HepG2 (cell line): ENCODE measurements around the gene CHST13. TPM values are rescaled to one million over a fixed set of nuclear protein-coding genes. Genes with fewer than 3 reads are reported as not detected.

Experiments used
- ATAC-seq: fragments of 200-7000 bp; cut with Tn5 transposase; 3 replicates; pipeline ENCODE4 v1.9.1; 2020; ENCODE audit warnings: mild to moderate bottlenecking, moderate library complexity
- BruUV-seq: library from RNA; stranded (reverse); fragments of 400-500 nt; replicated peaks from 2 replicates; lab custom pipeline; 2021; lab: Mats Ljungman, UMichigan
- CTCF ChIA-PET: fragments of 300-600 bp; formaldehyde crosslinking; extraction: SDS; loops from one replicate; lab custom pipeline; 2021; ENCODE audit warnings: low total read pairs, inconsistent platforms, low intra/inter-chr PET ratio; lab: Yijun Ruan, JAX
- POLR2A ChIA-PET: fragments of 350-600 bp; sonication (Branson Sonifier 250); formaldehyde crosslinking; loops from one replicate; lab custom pipeline; 2020; ENCODE audit warnings: antibody characterized with exemption, inconsistent platforms; lab: Yijun Ruan, JAX
- DNase-seq: peaks from one replicate; pipeline ENCODE4 v3.0.0-alpha.2; 2015; ENCODE audit warnings: low spot score
- FAIRE-seq: peaks from 3 replicates; lab custom pipeline; 2011; peaks lifted over from hg19 to GRCh38; lab: Jason Lieb, UNC
- H2AFZ ChIP-seq: one replicate; pipeline ENCODE4 v1.6.1; 2011; ENCODE audit warnings: low read length, inconsistent platforms
- H3K27ac ChIP-seq: fragments of 300-600 bp; 3 replicates; pipeline ENCODE4 v1.8.0; 2011; ENCODE audit warnings: mixed run types, mild to moderate bottlenecking, mixed read lengths, low read length, inconsistent platforms; ENCODE audit not compliant: insufficient read depth; ENCODE audit errors: extremely low read length
- H3K27me3 ChIP-seq, 2 experiments: fragments of 200-600 bp in 1 of 2; 2 replicates in 1 of 2; 3 replicates in 1 of 2; pipeline versions ENCODE4 v1.6.0 to v1.8.0; 2011; ENCODE audit warnings: low read length in 2 of 2, mild to moderate bottlenecking in 2 of 2, moderate library complexity in 2 of 2, inconsistent platforms in 1 of 2; ENCODE audit not compliant: insufficient read depth in 2 of 2, control insufficient read depth in 1 of 2
- H3K36me3 ChIP-seq, 2 experiments: fragments of 200-600 bp in 1 of 2; replicated peaks in 1 of 2; 2 replicates in 1 of 2; 3 replicates in 1 of 2; pipeline versions ENCODE4 v1.5.1 to v1.8.0; 2011; ENCODE audit warnings: low read length in 2 of 2, inconsistent platforms in 1 of 2; ENCODE audit not compliant: insufficient read depth in 2 of 2, control insufficient read depth in 1 of 2
- H3K4me1 ChIP-seq: 2 replicates; pipeline ENCODE4 v1.5.1; 2012; ENCODE audit warnings: low read length, inconsistent platforms; ENCODE audit not compliant: insufficient read depth
- H3K4me2 ChIP-seq: 2 replicates; pipeline ENCODE4 v1.6.0; 2011; ENCODE audit warnings: low read depth, low read length, inconsistent platforms
- H3K4me3 ChIP-seq, 3 experiments: fragments of 200-600 bp in 1 of 3; sonication (generic), shearing (Covaris generic) in 1 of 3; replicated peaks in 1 of 3; 2 replicates each; pipeline ENCODE4 v1.5.1; 2011 to 2016; ENCODE audit warnings: low read length in 3 of 3, inconsistent platforms in 2 of 3, low read depth in 2 of 3, mild to moderate bottlenecking in 2 of 3, control low read depth in 1 of 3, mixed read lengths in 1 of 3; ENCODE audit not compliant: insufficient read depth in 1 of 3
- H3K79me2 ChIP-seq: one replicate; pipeline ENCODE4 v1.6.1; 2011; ENCODE audit warnings: low read length, inconsistent platforms; ENCODE audit not compliant: insufficient read depth
- H3K9ac ChIP-seq: 2 replicates; pipeline ENCODE4 v1.6.0; 2011; ENCODE audit warnings: mild to moderate bottlenecking, low read depth, low read length, inconsistent platforms; ENCODE audit not compliant: insufficient read depth
- H3K9me3 ChIP-seq: 2 replicates; pipeline ENCODE4 v1.5.1; 2012; ENCODE audit warnings: mild to moderate bottlenecking, low read length
- H4K20me1 ChIP-seq: 2 replicates; pipeline ENCODE4 v1.6.0; 2011; ENCODE audit warnings: inconsistent platforms, mild to moderate bottlenecking, low read length, moderate library complexity; ENCODE audit not compliant: insufficient read depth
- FOXC1 ChIP-seq: sonication (generic); formaldehyde crosslinking; IDR thresholded peaks from 2 replicates; pipeline ENCODE4 v1.8.0; 2022; ENCODE audit warnings: mild to moderate bottlenecking, missing genetic modification reagents, borderline replicate concordance
- SP4 ChIP-seq: sonication (generic); formaldehyde crosslinking; IDR thresholded peaks from 2 replicates; pipeline ENCODE4 v1.8.1; 2023; ENCODE audit warnings: mild to moderate bottlenecking, missing genetic modification reagents
- TEAD3 ChIP-seq: optimal IDR thresholded peaks from 2 replicates; pipeline ENCODE3; 2016; ENCODE audit warnings: borderline replicate concordance
- ZFP90 ChIP-seq: sonication (generic); formaldehyde crosslinking; IDR thresholded peaks from 2 replicates; pipeline ENCODE4 v1.8.0; 2022; ENCODE audit warnings: missing genetic modification reagents, mild to moderate bottlenecking, inconsistent platforms, borderline replicate concordance
- ZNF260 ChIP-seq: sonication (generic); formaldehyde crosslinking; IDR thresholded peaks from 2 replicates; pipeline ENCODE4 v1.4.0; 2020; ENCODE audit warnings: missing genetic modification reagents, low read depth, mild to moderate bottlenecking, borderline replicate concordance
- ZNF629 ChIP-seq: sonication (generic); formaldehyde crosslinking; conservative IDR thresholded peaks from 2 replicates; pipeline ENCODE4 v1.5.0; 2020; ENCODE audit warnings: missing genetic modification reagents
- ZNF788 ChIP-seq: sonication (generic); formaldehyde crosslinking; IDR thresholded peaks from 2 replicates; pipeline ENCODE4 v1.5.0; 2020; ENCODE audit warnings: mild to moderate bottlenecking, missing genetic modification reagents, borderline replicate concordance
- WGBS: methylation state at CpG from one replicate; pipeline ENCODE4 v1.1.6; 2017; ENCODE audit warnings: low lambda C conversion rate; 5-methylcytosine and 5-hydroxymethylcytosine counted together
- in situ Hi-C: cut with HindIII; loops from 2 replicates; pipeline ENCODE4 v1.10.0; 2017; ENCODE audit warnings: low pct_unique_long_range_greater_than_20kb; ENCODE audit not compliant: extremely low pct_ligation_motif_present
- intact Hi-C: fragments of 100-400 bp; cut with micrococcal nuclease; formaldehyde crosslinking; loops from one replicate; pipeline ENCODE4 v1.10.0; 2022; ENCODE audit not compliant: unreplicated experiment
- polyA plus RNA-seq, 8 experiments: library from polyadenylated mRNA; depleted of rRNA in 3 of 8; stranded (reverse) in 7 of 8; unstranded in 1 of 8; fragments of >200 nt; fragmentation: Illumina TruSeq in 4 of 8; extraction: Trizol in 4 of 8; gene quantifications; 2 replicates each; pipeline versions ENCODE4 v1.2.1 to v1.2.3, GENCODE V29; 2011 to 2016; ENCODE audit warnings: low read depth in 4 of 8, missing spikeins in 1 of 8, mixed read lengths in 1 of 8; ENCODE audit not compliant: insufficient read depth in 1 of 8
- total RNA-seq, 5 experiments: library from RNA; depleted of rRNA; stranded (reverse); fragments of >200 nt; fragmentation: Illumina TruSeq; extraction: Trizol; gene quantifications; 2 replicates each; pipeline ENCODE4 v1.2.3, GENCODE V29; 2016; ENCODE audit warnings: low read depth in 1 of 5
- TF ChIP-seq, protein P1 (sequence below): sonication (generic); formaldehyde crosslinking; IDR thresholded peaks from 2 replicates; pipeline ENCODE4 v1.5.1; 2020; ENCODE audit warnings: mild to moderate bottlenecking, missing genetic modification reagents, moderate library complexity
- TF ChIP-seq, protein P2 (sequence below): sonication (generic); formaldehyde crosslinking; IDR thresholded peaks from 2 replicates; pipeline ENCODE4 v1.4.0; 2020; ENCODE audit warnings: mild to moderate bottlenecking, missing genetic modification reagents
- TF ChIP-seq, protein P3 (sequence below): sonication (generic); formaldehyde crosslinking; IDR thresholded peaks from 2 replicates; pipeline ENCODE4 v1.4.0; 2020; ENCODE audit warnings: mild to moderate bottlenecking, missing genetic modification reagents

Gene CHST13
- total and polyA plus RNA-seq, 2 of the 13 experiments (the other 11 are each of a cell fraction or from before 2014, with no cell fraction given), result 32.0 to 43.1 TPM

DNA sequence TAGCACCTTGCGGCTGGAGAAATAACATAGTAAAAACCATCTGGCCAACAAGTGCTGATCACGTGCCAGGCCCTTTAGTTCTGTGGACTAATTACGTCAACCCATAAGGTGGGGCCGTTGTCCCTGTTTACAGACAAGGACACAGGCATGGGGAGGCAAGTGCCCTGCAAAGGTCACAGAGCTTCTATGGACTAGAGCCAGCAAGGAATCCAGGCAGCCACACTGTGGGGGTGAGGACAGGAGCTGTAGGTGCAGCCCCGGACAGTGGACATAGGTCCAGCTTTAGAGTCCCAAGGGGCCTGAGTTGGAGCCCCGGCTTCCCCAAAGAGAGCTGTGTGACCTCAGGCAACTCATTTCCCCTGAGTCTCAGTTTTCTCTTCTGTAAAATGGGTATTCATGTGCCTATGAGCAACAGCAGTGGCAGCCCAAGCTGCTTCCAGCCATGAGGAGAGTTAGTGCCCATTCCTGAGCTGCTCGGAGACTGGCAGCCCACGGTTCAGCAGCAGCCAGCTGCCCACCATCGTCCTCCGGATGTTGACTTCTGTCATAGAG lies 13.9 kb downstream of the CHST13 start:
- Histone ChIP-seq H3K36me3 (peaks cover 12 to 30% of the 10 kb centered on the region in 2 experiments), H2AFZ (no peak overlapping the region), H3K27me3 (no peaks in the 10 kb centered on the region), H3K4me2 (no peak overlapping the region), H3K4me1 (no peaks in the 10 kb centered on the region), H3K9ac (no peak overlapping the region), H3K4me3 (no peak overlapping the region), H3K27ac (no peak overlapping the region), H4K20me1 (no peaks in the 10 kb centered on the region; the same call in 1 of the 2 replicates), H3K9me3 (no peaks in the 10 kb centered on the region), H3K79me2 (peaks cover 6% of the 10 kb centered on the region)
- ChIA-PET CTCF (no interaction called here), POLR2A (interaction anchor here (1.2 kb wide), 1 partner anchor 9 kb away, joined by 5 read pairs; no protein-coding TSS in a partner anchor)
- BruUV-seq, result no TSS peak
- ATAC-seq (peak; percentile 12; the same call in 2 of the 3 replicates), FAIRE-seq (no peak), DNase-seq (no peak)
- in situ Hi-C loops (no loop called here), intact Hi-C loops (no loop called here)
- 97% methylated on average over 6 of the region's 10 CpGs for WGBS
- peak; percentile 89 for TF ChIP-seq ZNF629 (CRISPR knock-in tag)
- no peak for TF ChIP-seq SP4 (CRISPR knock-in tag)

DNA sequence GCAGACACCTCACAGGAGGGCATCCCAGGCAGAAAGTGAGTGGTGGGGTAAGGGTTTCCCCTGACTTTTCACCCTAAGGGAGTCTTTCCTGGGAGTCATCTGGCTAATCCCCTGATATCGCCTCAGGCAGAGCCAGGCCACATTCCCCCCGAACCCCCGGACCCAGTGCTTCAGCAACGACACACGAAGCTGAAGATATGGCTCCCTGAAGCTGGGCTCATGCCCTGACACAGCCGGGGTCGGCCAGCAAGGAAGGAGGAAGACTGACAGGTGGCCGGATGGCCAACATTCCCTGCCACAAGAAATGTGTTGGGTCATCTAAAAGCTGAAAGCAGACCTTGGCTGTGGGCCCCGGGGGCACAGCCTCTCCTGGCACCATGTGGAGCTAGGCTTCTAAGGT lies 14.4 kb downstream of the CHST13 start:
- Histone ChIP-seq H3K9ac (no peak overlapping the region), H4K20me1 (no peaks in the 10 kb centered on the region; the same call in 1 of the 2 replicates), H3K36me3 (peaks cover 14 to 35% of the 10 kb centered on the region in 2 experiments), H3K4me1 (no peaks in the 10 kb centered on the region), H3K9me3 (no peaks in the 10 kb centered on the region), H3K79me2 (peaks cover 2% of the 10 kb centered on the region), H2AFZ (no peak overlapping the region), H3K4me3 (no peak overlapping the region), H3K4me2 (no peak overlapping the region), H3K27me3 (no peaks in the 10 kb centered on the region), H3K27ac (no peak overlapping the region)
- in situ Hi-C loops, result no loop called here
- ChIA-PET CTCF (no interaction called here), POLR2A (interaction anchor here (1.2 kb wide), 1 partner anchor 9 kb away, joined by 5 read pairs; no protein-coding TSS in a partner anchor)
- no peak for ATAC-seq
- intact Hi-C loops, result no loop called here
- FAIRE-seq, result no peak
- no TSS peak for BruUV-seq
- DNase-seq, result no peak
- WGBS, result 100% methylated on average over 5 of the region's 9 CpGs
- TF ChIP-seq, protein P1, sequence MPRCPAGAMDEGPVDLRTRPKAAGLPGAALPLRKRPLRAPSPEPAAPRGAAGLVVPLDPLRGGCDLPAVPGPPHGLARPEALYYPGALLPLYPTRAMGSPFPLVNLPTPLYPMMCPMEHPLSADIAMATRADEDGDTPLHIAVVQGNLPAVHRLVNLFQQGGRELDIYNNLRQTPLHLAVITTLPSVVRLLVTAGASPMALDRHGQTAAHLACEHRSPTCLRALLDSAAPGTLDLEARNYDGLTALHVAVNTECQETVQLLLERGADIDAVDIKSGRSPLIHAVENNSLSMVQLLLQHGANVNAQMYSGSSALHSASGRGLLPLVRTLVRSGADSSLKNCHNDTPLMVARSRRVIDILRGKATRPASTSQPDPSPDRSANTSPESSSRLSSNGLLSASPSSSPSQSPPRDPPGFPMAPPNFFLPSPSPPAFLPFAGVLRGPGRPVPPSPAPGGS (CRISPR knock-in tag), result no peak
- TF ChIP-seq, protein P2, sequence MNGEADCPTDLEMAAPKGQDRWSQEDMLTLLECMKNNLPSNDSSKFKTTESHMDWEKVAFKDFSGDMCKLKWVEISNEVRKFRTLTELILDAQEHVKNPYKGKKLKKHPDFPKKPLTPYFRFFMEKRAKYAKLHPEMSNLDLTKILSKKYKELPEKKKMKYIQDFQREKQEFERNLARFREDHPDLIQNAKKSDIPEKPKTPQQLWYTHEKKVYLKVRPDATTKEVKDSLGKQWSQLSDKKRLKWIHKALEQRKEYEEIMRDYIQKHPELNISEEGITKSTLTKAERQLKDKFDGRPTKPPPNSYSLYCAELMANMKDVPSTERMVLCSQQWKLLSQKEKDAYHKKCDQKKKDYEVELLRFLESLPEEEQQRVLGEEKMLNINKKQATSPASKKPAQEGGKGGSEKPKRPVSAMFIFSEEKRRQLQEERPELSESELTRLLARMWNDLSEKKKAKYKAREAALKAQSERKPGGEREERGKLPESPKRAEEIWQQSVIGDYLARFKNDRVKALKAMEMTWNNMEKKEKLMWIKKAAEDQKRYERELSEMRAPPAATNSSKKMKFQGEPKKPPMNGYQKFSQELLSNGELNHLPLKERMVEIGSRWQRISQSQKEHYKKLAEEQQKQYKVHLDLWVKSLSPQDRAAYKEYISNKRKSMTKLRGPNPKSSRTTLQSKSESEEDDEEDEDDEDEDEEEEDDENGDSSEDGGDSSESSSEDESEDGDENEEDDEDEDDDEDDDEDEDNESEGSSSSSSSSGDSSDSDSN (CRISPR knock-in tag), result no peak
- TF ChIP-seq TEAD3 (no peak), ZNF260 (no peak), FOXC1 (CRISPR knock-in tag) (no peak), ZNF788 (no peak), ZFP90 (no peak)
- TF ChIP-seq, protein P3, sequence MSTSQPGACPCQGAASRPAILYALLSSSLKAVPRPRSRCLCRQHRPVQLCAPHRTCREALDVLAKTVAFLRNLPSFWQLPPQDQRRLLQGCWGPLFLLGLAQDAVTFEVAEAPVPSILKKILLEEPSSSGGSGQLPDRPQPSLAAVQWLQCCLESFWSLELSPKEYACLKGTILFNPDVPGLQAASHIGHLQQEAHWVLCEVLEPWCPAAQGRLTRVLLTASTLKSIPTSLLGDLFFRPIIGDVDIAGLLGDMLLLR (CRISPR knock-in tag), result no peak
